Nephron progenitor cell (in vitro differentiated cells): ENCODE measurements around the gene NPTX1.

ENCODE experiments used
- DNase-seq: peaks from one replicate; pipeline ENCODE4 v3.0.0; 2021
- H3K27ac Mint-ChIP-seq: 2 replicates; pipeline ENCODE4 v1.8.0; 2021; ENCODE audit warnings: mild to moderate bottlenecking, moderate library complexity, mixed read lengths
- H3K27me3 Mint-ChIP-seq: 2 replicates; pipeline ENCODE4 v1.8.0; 2021; ENCODE audit warnings: mild to moderate bottlenecking, low read depth, mixed read lengths; ENCODE audit not compliant: poor library complexity
- H3K36me3 Mint-ChIP-seq: 2 replicates; pipeline ENCODE4 v1.8.0; 2021; ENCODE audit warnings: low read depth, mixed read lengths
- H3K4me1 Mint-ChIP-seq: 2 replicates; pipeline ENCODE4 v1.8.0; 2021; ENCODE audit warnings: mixed read lengths
- H3K4me3 Mint-ChIP-seq: 2 replicates; pipeline ENCODE4 v1.8.0; 2021; ENCODE audit warnings: mild to moderate bottlenecking, moderate library complexity, mixed read lengths
- H3K9me3 Mint-ChIP-seq: 2 replicates; pipeline ENCODE4 v1.8.0; 2021; ENCODE audit warnings: mild to moderate bottlenecking, moderate library complexity, mixed read lengths
- CTCF ChIP-seq: fragments of 200-600 bp; sonication (generic); IDR thresholded peaks from 2 replicates; pipeline ENCODE4 v1.5.0; 2021; ENCODE audit warnings: antibody characterized with exemption

NPTX1 gene

GRCh38 chr17:80463784-80464400, 12.5 kb downstream of the NPTX1 start:
- Mint-ChIP-seq H3K4me3 (no peak overlapping the region), H3K4me1 (no peaks in the 10 kb centered on the region), H3K27ac (no peak overlapping the region), H3K36me3 (no peaks in the 10 kb centered on the region), H3K9me3 (no peaks in the 10 kb centered on the region), H3K27me3 (peaks cover 77% of the 10 kb centered on the region)
- no peak for TF ChIP-seq CTCF
- no peak for DNase-seq

DNA sequence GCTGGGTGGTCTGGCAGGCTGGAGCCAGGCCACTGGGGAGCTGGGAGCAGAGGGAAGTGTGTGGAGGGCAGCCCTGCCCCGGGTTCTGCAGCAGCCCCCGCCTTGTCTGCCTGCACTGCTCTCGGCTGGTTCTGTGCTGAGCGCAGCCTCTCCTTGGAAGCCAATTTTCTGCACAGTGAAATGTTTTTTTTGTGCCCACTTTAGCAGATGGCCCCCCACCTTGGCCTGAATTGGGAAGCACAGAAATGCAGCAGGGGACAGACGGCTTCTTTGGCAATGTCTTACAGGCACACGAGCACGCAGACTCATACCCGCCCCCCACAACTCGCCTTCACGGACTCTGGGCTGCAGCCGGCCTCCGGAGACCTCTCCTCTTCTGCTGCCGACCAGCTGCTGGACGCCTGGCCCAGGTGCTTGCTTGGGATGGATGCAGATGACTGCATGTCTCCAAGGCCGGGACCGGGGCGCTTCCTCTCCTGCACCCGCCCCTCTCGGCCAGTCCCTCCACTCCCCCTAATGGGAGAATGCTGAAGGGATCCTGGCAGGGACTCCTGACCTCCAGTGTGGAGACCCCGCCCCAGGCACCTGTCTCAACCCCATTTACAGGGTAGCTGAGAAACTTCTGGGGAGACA, 14.8 kb downstream of the NPTX1 start:
- Mint-ChIP-seq H3K27me3 (peaks cover 75% of the 10 kb centered on the region), H3K27ac (no peak overlapping the region), H3K9me3 (no peaks in the 10 kb centered on the region), H3K4me3 (no peak overlapping the region), H3K36me3 (no peaks in the 10 kb centered on the region), H3K4me1 (peaks cover 11% of the 10 kb centered on the region)
- no peak for DNase-seq
- no peak for TF ChIP-seq CTCF

DNA sequence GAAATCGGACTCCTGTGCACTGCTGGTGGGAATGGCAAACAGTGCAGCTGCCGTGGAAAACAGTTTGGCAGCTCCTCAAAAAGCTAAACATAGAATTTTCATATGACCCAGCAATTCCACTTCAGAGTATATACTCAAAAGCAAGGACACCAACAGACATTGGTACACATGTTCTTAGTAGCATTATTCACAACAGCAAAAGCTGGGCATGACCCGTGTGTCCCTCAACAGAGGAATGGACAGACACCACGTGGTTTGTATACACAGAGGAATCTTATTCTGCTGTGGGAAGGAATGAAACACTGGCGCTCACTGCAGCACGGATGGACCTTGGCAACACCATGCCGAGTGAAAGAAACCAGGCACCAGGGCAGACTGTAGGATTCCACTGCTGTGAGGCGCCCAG, 16.0 kb downstream of the NPTX1 start:
- Mint-ChIP-seq H3K9me3 (no peaks in the 10 kb centered on the region), H3K27me3 (peaks cover 63% of the 10 kb centered on the region), H3K4me3 (no peak overlapping the region), H3K27ac (no peak overlapping the region), H3K4me1 (peaks cover 19% of the 10 kb centered on the region), H3K36me3 (no peaks in the 10 kb centered on the region)
- no peak for TF ChIP-seq CTCF
- DNase-seq = no peak

DNA sequence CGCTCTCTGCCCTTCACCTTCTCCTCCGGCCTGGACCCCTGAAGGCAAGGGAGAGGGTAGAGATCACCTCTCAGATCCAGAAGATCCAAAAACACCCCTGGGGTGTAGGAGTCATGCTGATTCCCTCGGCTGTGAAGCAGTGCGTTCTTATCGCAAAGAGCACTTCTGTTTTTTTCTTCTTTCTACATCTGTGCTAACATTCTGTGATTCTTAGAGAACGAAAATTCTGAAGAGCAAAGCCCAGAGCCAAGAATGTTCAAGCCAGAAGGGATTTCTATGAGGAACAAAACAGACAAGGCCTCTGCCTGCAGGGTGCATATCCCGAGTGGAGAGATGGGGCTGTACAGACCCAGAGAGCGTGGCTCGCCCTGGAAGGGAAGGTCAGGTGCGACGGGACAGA, 17.2 kb downstream of the NPTX1 start:
- TF ChIP-seq CTCF = no peak
- H3K4me1 Mint-ChIP-seq = peaks cover 25% of the 10 kb centered on the region
- no peak overlapping the region for H3K4me3 Mint-ChIP-seq
- no peak overlapping the region for H3K27ac Mint-ChIP-seq
- DNase-seq = no peak
- peaks cover 57% of the 10 kb centered on the region for H3K27me3 Mint-ChIP-seq
- no peaks in the 10 kb centered on the region for H3K36me3 Mint-ChIP-seq
- no peaks in the 10 kb centered on the region for H3K9me3 Mint-ChIP-seq

DNA sequence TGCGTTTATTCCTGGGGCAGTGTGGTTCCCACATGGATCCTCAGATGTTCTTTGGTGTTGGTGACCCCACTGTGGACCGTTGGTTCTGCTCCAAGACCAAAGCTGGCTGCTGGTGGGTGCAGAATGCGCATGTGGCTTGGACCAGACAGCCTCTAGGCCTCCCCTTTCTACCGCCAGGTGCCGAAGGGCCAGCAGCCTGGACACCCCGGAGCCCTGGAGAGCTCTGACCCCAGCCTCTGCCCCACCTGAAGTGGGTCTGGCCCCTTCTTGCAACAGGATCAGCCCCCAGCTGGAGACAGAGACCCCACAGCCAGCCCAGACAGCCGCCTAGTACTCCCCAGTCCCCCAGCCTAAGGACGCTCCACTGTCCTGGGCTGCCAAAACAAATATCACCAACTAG, 18.4 kb downstream of the NPTX1 start:
- Mint-ChIP-seq H3K9me3 (no peaks in the 10 kb centered on the region), H3K27ac (no peak overlapping the region), H3K36me3 (no peaks in the 10 kb centered on the region), H3K27me3 (peaks cover 55% of the 10 kb centered on the region), H3K4me3 (no peak overlapping the region), H3K4me1 (peaks cover 37% of the 10 kb centered on the region)
- no peak for TF ChIP-seq CTCF
- no peak for DNase-seq
